GM18868 (cell line): ENCODE results near the gene CLCNKB.
"Not testable (repeated sequence)": the region's sequence is repeated elsewhere in the genome, so short reads cannot be mapped to it uniquely, and the experiment has no call there.

ENCODE experiments used
- ATAC-seq: cut with Tn5 transposase; IDR thresholded peaks from one replicate; pipeline ENCODE4 v1.9.1; 2021; ENCODE audit warnings: mild to moderate bottlenecking, moderate library complexity; ENCODE audit not compliant: unreplicated experiment

Gene CLCNKB

GRCh38 chr1:16029288-16029687, 14.3 kb upstream of the CLCNKB start:
- no peak for ATAC-seq

GRCh38 chr1:16031551-16031950, 12.0 kb upstream of the CLCNKB start:
- no peak for ATAC-seq

GRCh38 chr1:16032388-16033102, 11.0 kb upstream of the CLCNKB start:
- peak; percentile 53 for ATAC-seq

- not testable (repeated sequence) for ATAC-seq
Observed at GRCh38 chr1:16033103-16033632, 10.4 kb upstream of the CLCNKB start.

- ATAC-seq = not testable (repeated sequence)
Observed at GRCh38 chr1:16036461-16036860, 7.1 kb upstream of the CLCNKB start.

- no peak for ATAC-seq
Observed at GRCh38 chr1:16038620-16038912, 5.0 kb upstream of the CLCNKB start.

- ATAC-seq = not testable (repeated sequence)
Observed at GRCh38 chr1:16039871-16040270, 3.7 kb upstream of the CLCNKB start.

- no peak for ATAC-seq
Observed at GRCh38 chr1:16041200-16041599, 2.4 kb upstream of the CLCNKB start.

GRCh38 chr1:16042096-16042495, 1.5 kb upstream of the CLCNKB start:
- no peak for ATAC-seq

GRCh38 chr1:16042654-16043053, 928 bp upstream of the CLCNKB start:
- ATAC-seq = not testable (repeated sequence)

- ATAC-seq = no peak
Observed at GRCh38 chr1:16043950-16044349, 368 bp downstream of the CLCNKB start.

- ATAC-seq = no peak
Observed at GRCh38 chr1:16046842-16047241, 3.3 kb downstream of the CLCNKB start.

- ATAC-seq = no peak
Observed at GRCh38 chr1:16047791-16048475, 4.4 kb downstream of the CLCNKB start.

- no peak for ATAC-seq
Observed at GRCh38 chr1:16048573-16049189, 5.1 kb downstream of the CLCNKB start.

- ATAC-seq = no peak
Observed at GRCh38 chr1:16050328-16050727, 6.7 kb downstream of the CLCNKB start.

- no peak for ATAC-seq
Observed at GRCh38 chr1:16051039-16051438, 7.5 kb downstream of the CLCNKB start.

- ATAC-seq = not testable (repeated sequence)
Observed at GRCh38 chr1:16051949-16052348, 8.4 kb downstream of the CLCNKB start.

- ATAC-seq = no peak
Observed at GRCh38 chr1:16053781-16054502, 10.4 kb downstream of the CLCNKB start.

- no peak for ATAC-seq
Observed at GRCh38 chr1:16054598-16055540, 11.3 kb downstream of the CLCNKB start.
